NCI-H2227 (cell line): ENCODE measurements around the gene SLC2A10.
A peak's percentile ranks its signal among the peaks of the same experiment; 100 is the strongest.

ENCODE experiments used
- DNase-seq: peaks from one replicate; lab custom pipeline; 2025; ENCODE audit not compliant: unreplicated experiment; lab: John Stamatoyannopoulos, UW

The SLC2A10 gene

GRCh38 chr20:46681032-46681854 lies 28.2 kb upstream of the SLC2A10 start:
- peak; percentile 82 for DNase-seq

DNA sequence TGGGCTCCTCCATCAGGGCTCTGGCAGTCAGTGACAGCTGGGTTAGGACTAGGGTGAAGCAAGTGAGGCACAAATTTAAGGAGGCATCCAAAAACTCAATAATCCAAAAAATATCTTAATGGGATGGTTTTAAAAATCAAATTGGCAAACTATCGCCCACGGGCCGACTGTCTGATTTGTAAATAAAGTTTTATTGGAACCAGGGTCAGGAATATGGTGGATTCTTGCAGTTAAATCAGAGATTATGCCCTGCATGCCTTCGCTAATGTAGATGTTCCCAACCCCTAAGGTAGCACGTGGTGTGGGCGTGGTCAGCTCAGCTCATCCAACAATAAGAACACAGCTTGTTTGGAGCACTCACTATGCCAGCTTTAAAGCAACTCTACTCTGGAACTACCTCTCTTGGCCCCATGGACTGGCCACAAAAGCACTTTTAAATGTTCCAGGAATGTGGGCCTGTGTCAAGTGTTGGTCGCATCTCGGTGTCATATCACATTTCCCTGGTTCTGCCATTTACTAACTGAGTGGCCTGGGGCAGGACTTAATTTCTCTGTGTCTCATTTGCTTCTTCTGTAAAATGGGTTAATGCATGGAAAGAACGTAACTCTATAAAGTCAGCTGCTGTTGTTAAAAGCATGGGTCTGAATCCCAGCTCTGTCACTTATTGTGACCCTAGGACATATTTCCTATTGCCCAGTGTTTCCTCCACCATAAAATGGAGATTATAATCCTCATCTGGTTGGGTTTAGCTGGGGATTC lies 27.2 kb upstream of the SLC2A10 start:
- DNase-seq, result no peak

GRCh38 chr20:46683011-46683667 lies 26.3 kb upstream of the SLC2A10 start:
- DNase-seq, result no peak

DNA sequence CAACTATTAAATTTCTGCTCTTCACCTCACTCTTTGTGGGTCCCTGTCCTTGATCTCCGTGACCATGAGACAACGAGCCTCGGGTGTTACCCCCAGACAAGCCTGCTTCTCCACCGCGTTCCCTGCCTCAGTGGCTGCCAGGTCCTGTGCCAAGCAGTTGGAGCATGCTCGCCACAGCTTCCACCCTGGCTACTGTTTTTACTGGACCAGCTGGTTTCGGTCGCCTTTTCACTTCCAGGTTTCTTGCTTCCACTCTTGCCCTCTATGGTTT lies 25.8 kb upstream of the SLC2A10 start:
- DNase-seq, result no peak

GRCh38 chr20:46683939-46684750 lies 25.3 kb upstream of the SLC2A10 start:
- DNase-seq, result no peak

- DNase-seq, result no peak
Observed at GRCh38 chr20:46688151-46689081, 21.0 kb upstream of the SLC2A10 start.

DNA sequence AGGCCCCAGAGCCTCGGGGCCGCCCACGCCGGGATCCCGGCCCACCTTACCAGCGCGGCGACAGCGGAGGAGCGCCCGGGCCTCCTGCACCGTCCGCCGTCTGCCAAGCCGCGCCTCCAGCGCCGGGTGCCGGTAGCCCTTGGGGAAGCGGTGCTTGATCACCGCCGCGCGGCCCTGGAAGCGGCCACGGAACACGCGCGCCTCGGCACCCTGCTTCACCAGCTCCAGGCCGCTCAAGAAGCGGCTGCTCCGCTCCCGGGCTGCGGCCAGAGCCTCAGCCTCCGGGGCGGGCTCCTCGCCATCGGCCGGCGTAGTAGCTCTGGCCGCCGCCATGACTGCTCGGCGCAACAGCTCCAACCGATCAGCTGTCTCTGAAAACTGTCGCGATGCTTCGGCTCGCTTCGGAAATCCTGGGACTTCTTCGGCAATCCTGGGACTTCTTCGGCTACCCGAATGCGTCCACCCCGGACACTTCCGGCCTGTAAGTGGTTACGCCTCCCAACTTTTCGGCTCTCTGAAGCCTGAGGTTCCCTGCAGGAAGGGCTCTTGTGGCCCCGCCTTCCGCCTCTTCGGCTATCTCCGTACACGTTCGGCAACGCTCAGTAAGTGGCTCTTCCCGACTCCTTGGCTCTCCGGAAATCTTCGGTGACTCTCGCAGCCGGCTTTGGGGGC lies 20.2 kb upstream of the SLC2A10 start, which contains the start of gene TP53RK:
TSS of gene TP53RK (minus strand) at position 363 of the 672 bp plus-strand sequence. CDS start at position 333, 30 bp downstream.
- DNase-seq, result peak; percentile 100

- no peak for DNase-seq
Observed at GRCh38 chr20:46689754-46690085, 19.7 kb upstream of the SLC2A10 start.

DNA sequence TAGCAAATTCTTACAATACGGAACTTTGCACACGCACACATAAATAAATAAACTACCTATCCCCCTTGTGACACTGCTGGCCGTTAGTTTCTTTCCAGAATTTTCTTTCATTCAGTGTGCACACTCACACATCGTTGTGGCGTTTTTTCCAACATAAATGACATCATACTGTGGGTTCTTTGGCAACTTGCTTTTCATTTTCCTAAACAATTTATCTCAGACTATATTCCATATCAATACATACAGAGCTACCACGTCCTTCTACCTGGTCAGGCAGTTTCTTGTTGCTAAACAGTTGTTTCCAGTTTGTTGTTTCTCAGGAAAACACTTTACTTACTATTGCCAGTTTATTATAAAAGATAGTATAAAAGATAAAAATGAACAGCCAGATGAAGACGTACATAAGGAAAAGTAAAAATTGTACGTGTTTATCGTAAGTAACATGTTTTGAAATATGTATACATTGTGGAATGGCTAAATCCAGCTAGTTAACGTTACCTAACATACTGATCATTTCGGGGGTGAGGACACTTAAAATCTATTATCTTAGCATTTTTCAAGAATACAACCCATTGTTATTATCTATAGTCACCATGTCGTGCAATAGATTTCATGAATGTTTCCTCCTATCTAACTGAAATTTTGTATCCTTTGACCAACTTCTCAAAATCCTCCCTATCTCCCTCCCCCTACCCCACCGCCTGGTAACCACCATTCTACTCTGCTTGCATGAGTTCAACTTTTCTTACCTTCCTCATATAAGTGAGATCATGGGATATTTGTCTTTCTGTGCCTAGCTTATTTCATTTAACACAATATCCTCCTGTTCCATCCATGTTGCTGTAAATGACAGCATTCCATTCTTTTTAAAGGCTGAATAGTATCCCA lies 19.0 kb upstream of the SLC2A10 start:
- no peak for DNase-seq

DNA sequence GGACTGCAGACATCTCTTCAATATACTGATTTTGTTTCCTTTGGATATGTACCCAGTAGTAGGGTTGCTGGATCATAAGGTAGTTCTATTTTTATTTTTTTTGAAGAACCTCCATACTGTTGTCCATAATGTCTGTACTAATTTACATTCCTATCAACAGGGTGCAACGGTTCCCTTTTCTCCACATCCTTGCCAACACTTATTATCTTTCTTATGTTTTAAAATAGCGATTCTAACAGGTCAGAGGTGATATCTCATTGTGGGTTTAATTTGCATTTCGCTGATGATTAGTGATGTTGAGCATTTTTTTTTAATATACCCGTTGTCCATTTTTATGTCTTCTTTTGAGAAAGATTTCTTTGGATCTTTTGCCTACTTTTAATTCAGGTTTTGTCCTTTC lies 18.3 kb upstream of the SLC2A10 start:
- DNase-seq, result no peak

DNA sequence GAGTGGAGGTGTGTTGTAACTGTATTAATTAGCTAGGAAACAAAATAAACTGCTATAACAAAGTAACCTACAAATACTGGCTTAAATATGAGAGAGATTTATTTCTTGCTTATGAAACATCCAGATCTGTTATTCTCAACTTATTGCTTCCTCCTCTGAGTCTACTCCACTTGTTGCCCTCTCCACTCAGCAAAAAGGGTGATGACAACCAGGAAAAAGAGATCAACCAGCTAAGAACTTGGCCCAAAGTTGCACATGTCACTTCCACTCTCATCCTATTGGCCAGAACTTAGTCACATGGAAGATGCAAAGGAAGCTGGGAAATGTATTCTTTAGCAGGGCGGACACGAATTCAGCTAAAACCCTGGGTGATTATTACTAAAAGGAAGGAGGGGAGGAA lies 15.0 kb upstream of the SLC2A10 start:
- DNase-seq, result no peak

GRCh38 chr20:46695892-46696291 lies 13.6 kb upstream of the SLC2A10 start:
- DNase-seq, result peak; percentile 48

DNA sequence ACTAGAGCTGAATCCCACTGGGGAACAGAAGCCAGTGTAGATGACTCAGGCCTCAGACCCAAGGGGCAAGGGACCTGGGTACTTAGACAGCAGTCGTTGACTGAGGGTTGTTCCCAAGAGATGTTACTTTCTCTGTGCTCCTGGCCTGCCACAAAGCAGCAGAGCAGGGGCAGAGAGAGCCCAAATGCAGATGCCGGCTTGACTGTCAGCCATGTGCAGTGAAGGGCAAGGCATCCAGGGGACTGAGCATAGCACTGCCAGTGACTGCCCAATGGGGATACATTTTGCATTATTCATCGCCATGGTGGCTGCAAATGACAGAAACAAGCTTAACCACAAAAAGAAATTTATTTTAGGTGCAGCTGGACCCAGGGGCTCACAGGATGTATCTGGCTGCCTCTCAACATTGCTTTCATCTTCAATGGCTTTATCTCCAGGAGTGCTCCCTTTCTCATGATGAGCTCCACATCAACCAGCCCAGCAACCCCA lies 12.6 kb upstream of the SLC2A10 start:
- DNase-seq, result no peak

- no peak for DNase-seq
Observed at GRCh38 chr20:46698788-46699187, 10.7 kb upstream of the SLC2A10 start.

- DNase-seq, result no peak
Observed at GRCh38 chr20:46699651-46700359, 9.6 kb upstream of the SLC2A10 start.

DNA sequence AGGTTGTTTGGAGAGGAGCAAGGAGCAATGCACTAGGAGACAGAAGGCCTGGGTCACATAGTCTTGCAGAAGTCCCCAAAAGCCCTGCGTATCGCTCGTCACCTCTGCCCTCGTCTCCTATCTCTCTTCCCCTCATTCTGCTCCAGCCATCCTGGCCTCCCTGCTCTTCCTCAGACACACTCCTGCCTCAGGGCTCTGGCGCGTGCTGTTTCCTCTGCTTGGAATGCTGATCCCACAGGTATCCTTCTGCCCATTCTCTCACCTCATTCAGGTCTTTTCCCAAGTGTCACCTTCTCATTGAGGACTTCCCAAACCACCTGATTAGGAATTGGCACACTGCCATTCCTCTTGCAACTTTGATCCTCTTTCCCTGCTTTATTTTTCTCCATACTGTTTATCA lies 9.0 kb upstream of the SLC2A10 start:
- no peak for DNase-seq

- DNase-seq, result no peak
Observed at GRCh38 chr20:46701057-46701456, 8.4 kb upstream of the SLC2A10 start.

DNA sequence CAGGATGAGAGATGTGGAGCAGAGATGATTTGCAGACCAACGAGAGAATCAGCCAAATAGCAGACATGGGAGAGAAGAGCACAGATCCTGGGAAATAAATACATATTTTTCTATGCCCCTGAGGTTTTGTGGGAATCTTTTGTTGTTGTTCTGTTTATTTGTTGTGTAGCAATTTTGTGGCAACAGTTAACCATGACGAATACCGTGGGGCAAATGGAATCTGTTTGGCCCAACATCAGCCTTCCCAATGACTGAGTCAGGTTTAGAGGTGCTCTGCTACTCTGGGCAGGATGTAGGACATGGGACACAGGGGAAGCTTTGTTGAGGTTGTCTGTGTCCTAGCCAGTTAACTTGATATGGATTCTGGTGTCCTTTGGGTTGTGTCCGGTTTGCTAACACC lies 7.9 kb upstream of the SLC2A10 start:
- no peak for DNase-seq
